GM10248 (cell line): ENCODE data around the gene WWP2.

Source experiments
- CTCF ChIA-PET: fragments of 300-600 bp; sonication (Branson Sonifier 250); formaldehyde crosslinking; extraction: SDS; loops from one replicate; lab custom pipeline; 2021; ENCODE audit warnings: antibody characterized with exemption; lab: Yijun Ruan, JAX
- POLR2A ChIA-PET: fragments of 350-650 bp; sonication (Branson Sonifier 250); formaldehyde crosslinking; extraction: SDS; loops from one replicate; lab custom pipeline; 2020; ENCODE audit warnings: antibody characterized with exemption; lab: Yijun Ruan, JAX
- DNase-seq: peaks from one replicate; pipeline ENCODE4 v3.0.0; 2012; ENCODE audit errors: extremely low spot score
- CTCF ChIP-seq: IDR thresholded peaks from 2 replicates; pipeline ENCODE4 v1.5.1; 2012; ENCODE audit warnings: mild to moderate bottlenecking, low read depth; ENCODE audit errors: extremely low read depth, missing control alignments, control extremely low read depth

Gene WWP2

GRCh38 chr16:69768666-69769065 lies 6.5 kb downstream of the WWP2 start:
- ChIA-PET CTCF (interaction anchor here (1.0 kb wide), 1 partner anchor 14 kb away, joined by 4 read pairs; the partner anchor contains the start of gene NOB1), POLR2A (no interaction called here)
- no peak for DNase-seq
- no peak for TF ChIP-seq CTCF

GRCh38 chr16:69769404-69769803 lies 7.3 kb downstream of the WWP2 start:
- CTCF ChIA-PET, result interaction anchor here (1.0 to 2.1 kb wide), 2 partner anchors 15 to 27 kb away, joined by 4 to 9 read pairs; partner anchors contain the start of gene NOB1
- DNase-seq, result no peak
- TF ChIP-seq CTCF, result no peak
- POLR2A ChIA-PET, result no interaction called here

GRCh38 chr16:69771651-69771967 lies 9.5 kb downstream of the WWP2 start:
- TF ChIP-seq CTCF, result no peak
- no peak for DNase-seq
- CTCF ChIA-PET, result interaction anchor here (0.9 to 2.3 kb wide), 6 partner anchors 11 to 159 kb away, joined by 3 to 9 read pairs (median 4); partner anchors contain the start of gene NOB1
- POLR2A ChIA-PET, result no interaction called here

- CTCF ChIA-PET, result interaction anchor here (0.8 to 2.0 kb wide), 5 partner anchors 11 to 378 kb away, joined by 3 to 6 read pairs (median 4); partner anchors contain the start of genes NOB1 and WWP2
- DNase-seq, result no peak
- no peak for TF ChIP-seq CTCF
- POLR2A ChIA-PET, result no interaction called here
Observed at GRCh38 chr16:69773260-69773947, 11.3 kb downstream of the WWP2 start.

- ChIA-PET CTCF (interaction anchor here (1.1 to 1.6 kb wide), 2 partner anchors 17 to 21 kb away, joined by 3 to 5 read pairs; no protein-coding TSS in a partner anchor), POLR2A (no interaction called here)
- DNase-seq, result no peak
- TF ChIP-seq CTCF, result no peak
Observed at GRCh38 chr16:69775563-69775962, 13.4 kb downstream of the WWP2 start.

- POLR2A ChIA-PET, result no interaction called here
- CTCF ChIA-PET, result no interaction called here
- no peak for DNase-seq
- TF ChIP-seq CTCF, result no peak
Observed at GRCh38 chr16:69779724-69780123, 17.6 kb downstream of the WWP2 start.
